CD14-positive monocyte (primary cell): Measurements from ENCODE around the gene SFT2D2. TPM values are rescaled to one million over a fixed set of nuclear protein-coding genes. Genes with fewer than 3 reads are reported as not detected.

Experiments
- DNase-seq, 3 donors: peaks; one replicate each; pipeline ENCODE4 v3.0.0-alpha.2; 2011 to 2022
- H2AFZ ChIP-seq: 2 replicates; pipeline ENCODE4 v1.6.0; 2012; ENCODE audit warnings: mild to moderate bottlenecking, low read depth, low read length, inconsistent platforms; ENCODE audit not compliant: insufficient read depth, poor library complexity, severe bottlenecking
- H3K27ac ChIP-seq, 2 donors: 1 replicate in 1 of 2; 2 replicates in 1 of 2; pipeline ENCODE4 v1.5.1; 2012 to 2013; ENCODE audit warnings: low read length in 2 of 2, control low read depth in 1 of 2, inconsistent platforms in 1 of 2, low read depth in 1 of 2, mild to moderate bottlenecking in 1 of 2
- H3K27me3 ChIP-seq, 2 donors: one replicate each; pipeline versions ENCODE4 v1.6.0 to v1.6.1; 2011 to 2013; ENCODE audit warnings: low read length in 2 of 2; ENCODE audit not compliant: control insufficient read depth in 2 of 2, insufficient read depth in 2 of 2
- H3K36me3 ChIP-seq, 2 donors: replicated peaks in 1 of 2; 1 replicate in 1 of 2; 2 replicates in 1 of 2; pipeline versions ENCODE4 v1.5.1 to v1.6.1; 2012 to 2013; ENCODE audit warnings: low read length in 2 of 2, control low read depth in 1 of 2, inconsistent platforms in 1 of 2, mild to moderate bottlenecking in 1 of 2; ENCODE audit not compliant: insufficient read depth in 2 of 2, control insufficient read depth in 1 of 2
- H3K4me1 ChIP-seq, 2 donors: 1 replicate in 1 of 2; 2 replicates in 1 of 2; pipeline versions ENCODE4 v1.5.1 to v1.6.1; 2012 to 2013; ENCODE audit warnings: low read length in 2 of 2, control low read depth in 1 of 2, inconsistent platforms in 1 of 2, mild to moderate bottlenecking in 1 of 2, moderate library complexity in 1 of 2; ENCODE audit not compliant: insufficient read depth in 2 of 2, control insufficient read depth in 1 of 2
- H3K4me2 ChIP-seq: replicated peaks from 2 replicates; pipeline ENCODE3; 2012; ENCODE audit warnings: low read length, moderate library complexity, mild to moderate bottlenecking; ENCODE audit not compliant: poor library complexity, severe bottlenecking; ENCODE audit errors: extremely low read depth
- H3K4me3 ChIP-seq, 3 experiments: fragments of 200-600 bp in 1 of 3; sonication (generic) in 1 of 3; replicated peaks in 1 of 3; 1 replicate in 2 of 3; 2 replicates in 1 of 3; pipeline ENCODE4 v1.5.1; 2011 to 2013; ENCODE audit warnings: low read length in 3 of 3, mild to moderate bottlenecking in 3 of 3, control low read depth in 2 of 3, low read depth in 2 of 3, inconsistent platforms in 1 of 3, moderate library complexity in 1 of 3
- H3K79me2 ChIP-seq: 2 replicates; pipeline ENCODE4 v1.6.0; 2012; ENCODE audit warnings: mild to moderate bottlenecking, control low read depth, inconsistent platforms, low read length, moderate library complexity; ENCODE audit not compliant: insufficient read depth
- H3K9ac ChIP-seq: 2 replicates; pipeline ENCODE4 v1.6.0; 2017; ENCODE audit warnings: low read length, mild to moderate bottlenecking; ENCODE audit not compliant: insufficient read depth, poor library complexity, severe bottlenecking
- H3K9me3 ChIP-seq, 2 donors: replicated peaks in 1 of 2; 1 replicate in 1 of 2; 2 replicates in 1 of 2; pipeline versions ENCODE4 v1.5.1 to v1.6.1; 2012 to 2013; ENCODE audit warnings: low read length in 2 of 2, control low read depth in 1 of 2; ENCODE audit not compliant: control insufficient read depth in 1 of 2, insufficient read depth in 1 of 2
- H4K20me1 ChIP-seq: 2 replicates; pipeline ENCODE4 v1.6.0; 2012; ENCODE audit warnings: mild to moderate bottlenecking, low read length, control low read depth, moderate library complexity; ENCODE audit not compliant: insufficient read depth
- H3K27ac Mint-ChIP-seq, 7 donors: one replicate each; pipeline ENCODE4 v1.8.0; 2020; ENCODE audit warnings: mild to moderate bottlenecking in 7 of 7, mixed read lengths in 7 of 7, moderate library complexity in 6 of 7, inconsistent platforms in 2 of 7
- H3K27me3 Mint-ChIP-seq, 3 donors: one replicate each; pipeline ENCODE4 v1.8.0; 2021 to 2022; ENCODE audit warnings: low read depth in 3 of 3, mild to moderate bottlenecking in 3 of 3, mixed read lengths in 3 of 3, moderate library complexity in 3 of 3, inconsistent platforms in 1 of 3
- H3K36me3 Mint-ChIP-seq, 2 donors: one replicate each; pipeline ENCODE4 v1.8.0; 2020; ENCODE audit warnings: mixed read lengths in 2 of 2, inconsistent platforms in 1 of 2, mild to moderate bottlenecking in 1 of 2
- H3K4me1 Mint-ChIP-seq: one replicate; pipeline ENCODE4 v1.8.0; 2020; ENCODE audit warnings: mild to moderate bottlenecking, mixed read lengths
- H3K4me3 Mint-ChIP-seq, 2 donors: one replicate each; pipeline ENCODE4 v1.8.0; 2020; ENCODE audit warnings: mild to moderate bottlenecking in 2 of 2, mixed read lengths in 2 of 2, moderate library complexity in 1 of 2
- H3K9me3 Mint-ChIP-seq, 7 donors: one replicate each; pipeline ENCODE4 v1.8.0; 2020 to 2022; ENCODE audit warnings: mixed read lengths in 7 of 7, mild to moderate bottlenecking in 6 of 7, moderate library complexity in 6 of 7, inconsistent platforms in 2 of 7
- WGBS: methylation state at CpG from one replicate; pipeline ENCODE4 v1.1.5; 2013; ENCODE audit warnings: missing lambda C conversion rate; ENCODE audit not compliant: insufficient coverage; 5-methylcytosine and 5-hydroxymethylcytosine counted together
- intact Hi-C, 2 donors: fragments of 100-400 bp; cut with micrococcal nuclease; formaldehyde crosslinking; loops; one replicate each; pipeline versions ENCODE4 v1.15.0 to v1.15.1; 2023
- polyA plus RNA-seq, 3 donors: library from polyadenylated mRNA; depleted of rRNA in 1 of 3; unstranded in 2 of 3; stranded (reverse) in 1 of 3; fragments of 300-500 nt in 2 of 3; fragments of >200 nt in 1 of 3; fragmentation: Illumina TruSeq in 2 of 3; gene quantifications; 1 replicate in 2 of 3; 2 replicates in 1 of 3; pipeline ENCODE4 v1.2.3, GENCODE V29; 2012 to 2021
- TF ChIP-seq, protein P1 (sequence below): fragments of 200-600 bp; IDR thresholded peaks from one replicate; pipeline ENCODE4 v1.8.0; 2022; ENCODE audit warnings: antibody characterized with exemption, mild to moderate bottlenecking

The SFT2D2 gene
- polyA plus RNA-seq, 3 donors: 23.7 to 46.6 (median 34.9) TPM

- Histone ChIP-seq H4K20me1 (peaks cover 53% of the 10 kb centered on the region), H3K4me1 (no peaks in the 10 kb centered on the region), H3K36me3 (peaks cover 10 to 84% of the 10 kb centered on the region in 2 donors), H3K79me2 (peaks cover 20% of the 10 kb centered on the region), H3K27ac (no peak overlapping the region), H3K9me3 (peaks cover 13 to 19% of the 10 kb centered on the region in 2 donors), H3K4me2 (no peak overlapping the region), H3K27me3 (no peaks in the 10 kb centered on the region), H2AFZ (no peak overlapping the region), H3K9ac (no peak overlapping the region), H3K4me3 (no peak overlapping the region)
- Mint-ChIP-seq H3K36me3 (peaks cover 64 to 90% of the 10 kb centered on the region in 2 donors), H3K27me3 (no peaks in the 10 kb centered on the region), H3K27ac (no peak overlapping the region), H3K9me3 (peaks cover 11 to 25% (median 18%) of the 10 kb centered on the region in 7 donors), H3K4me3 (no peak overlapping the region), H3K4me1 (no peaks in the 10 kb centered on the region)
- TF ChIP-seq, protein P1, sequence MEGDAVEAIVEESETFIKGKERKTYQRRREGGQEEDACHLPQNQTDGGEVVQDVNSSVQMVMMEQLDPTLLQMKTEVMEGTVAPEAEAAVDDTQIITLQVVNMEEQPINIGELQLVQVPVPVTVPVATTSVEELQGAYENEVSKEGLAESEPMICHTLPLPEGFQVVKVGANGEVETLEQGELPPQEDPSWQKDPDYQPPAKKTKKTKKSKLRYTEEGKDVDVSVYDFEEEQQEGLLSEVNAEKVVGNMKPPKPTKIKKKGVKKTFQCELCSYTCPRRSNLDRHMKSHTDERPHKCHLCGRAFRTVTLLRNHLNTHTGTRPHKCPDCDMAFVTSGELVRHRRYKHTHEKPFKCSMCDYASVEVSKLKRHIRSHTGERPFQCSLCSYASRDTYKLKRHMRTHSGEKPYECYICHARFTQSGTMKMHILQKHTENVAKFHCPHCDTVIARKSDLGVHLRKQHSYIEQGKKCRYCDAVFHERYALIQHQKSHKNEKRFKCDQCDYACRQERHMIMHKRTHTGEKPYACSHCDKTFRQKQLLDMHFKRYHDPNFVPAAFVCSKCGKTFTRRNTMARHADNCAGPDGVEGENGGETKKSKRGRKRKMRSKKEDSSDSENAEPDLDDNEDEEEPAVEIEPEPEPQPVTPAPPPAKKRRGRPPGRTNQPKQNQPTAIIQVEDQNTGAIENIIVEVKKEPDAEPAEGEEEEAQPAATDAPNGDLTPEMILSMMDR: no peak
- WGBS: no CpG with 5 or more reads among the region's 1 CpG
- no peak for DNase-seq
- intact Hi-C loops: no loop called here
Observed at GRCh38 chr1:168259567-168259966, 33.8 kb downstream of the SFT2D2 start.

DNA sequence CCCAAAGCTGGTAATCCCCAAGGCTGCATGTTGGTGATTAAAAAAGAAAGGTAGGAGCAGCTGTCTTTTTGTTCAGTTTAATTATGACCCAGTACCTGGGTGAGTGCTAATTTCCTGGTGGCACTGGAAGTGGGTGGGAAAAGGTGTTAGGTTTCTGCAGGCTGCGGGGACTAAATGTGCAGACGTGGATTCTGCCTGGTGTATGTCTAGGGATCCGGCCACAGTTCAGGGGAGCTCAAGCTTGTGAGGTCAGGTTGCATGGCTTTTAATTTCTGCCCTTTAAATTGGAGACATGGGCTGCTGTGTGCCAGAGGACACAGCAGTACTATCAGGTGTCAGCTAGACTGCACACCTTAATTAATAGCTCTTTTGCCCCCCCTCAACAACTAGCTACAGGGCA lies 34.6 kb downstream of the SFT2D2 start:
- Histone ChIP-seq H3K9me3 (peaks cover 13 to 22% of the 10 kb centered on the region in 2 donors), H3K9ac (no peak overlapping the region), H3K27ac (no peak overlapping the region), H3K4me3 (no peak overlapping the region), H3K27me3 (no peaks in the 10 kb centered on the region), H4K20me1 (peaks cover 53% of the 10 kb centered on the region), H3K4me1 (no peaks in the 10 kb centered on the region), H3K4me2 (no peak overlapping the region), H3K36me3 (peaks cover 10 to 84% of the 10 kb centered on the region in 2 donors), H3K79me2 (peaks cover 13% of the 10 kb centered on the region), H2AFZ (no peak overlapping the region)
- DNase-seq: no peak
- Mint-ChIP-seq H3K9me3 (peaks cover 8 to 19% (median 14%) of the 10 kb centered on the region in 7 donors), H3K27ac (peak overlapping the region in 1 of 7 donors; percentile 27), H3K4me3 (no peak overlapping the region), H3K36me3 (peaks cover 61 to 90% of the 10 kb centered on the region in 2 donors), H3K4me1 (no peaks in the 10 kb centered on the region), H3K27me3 (no peaks in the 10 kb centered on the region)
- TF ChIP-seq, protein P1: no peak
- intact Hi-C loops: no loop called here
- WGBS: 90% methylated on average over 3 of the region's 3 CpGs
